GM12865 (cell line): Measurements from ENCODE around the gene PDE4D.

Experiments used
- DNase-seq: peaks from one replicate; pipeline ENCODE4 v3.0.0; 2010; ENCODE audit warnings: low read depth
- H3K4me3 ChIP-seq: 2 replicates; pipeline ENCODE4 v1.5.1; 2011; ENCODE audit warnings: mild to moderate bottlenecking, low read depth, low read length, control low read depth
- CTCF ChIP-seq: IDR thresholded peaks from 2 replicates; pipeline ENCODE4 v1.5.1; 2011; ENCODE audit warnings: low read length, control low read depth, low read depth, inconsistent platforms; ENCODE audit not compliant: insufficient read depth; ENCODE audit errors: missing control alignments

Gene PDE4D

GRCh38 chr5:59021286-59021673 is 872.2 kb downstream of the PDE4D start:
- no peak overlapping the region for H3K4me3 ChIP-seq
- no peak for DNase-seq
- TF ChIP-seq CTCF = no peak

GRCh38 chr5:59020611-59021285 is 872.8 kb downstream of the PDE4D start:
- no peak for DNase-seq
- TF ChIP-seq CTCF = no peak
- H3K4me3 ChIP-seq = no peak overlapping the region

GRCh38 chr5:59019078-59019477 is 874.4 kb downstream of the PDE4D start:
- TF ChIP-seq CTCF = no peak
- DNase-seq = no peak
- no peak overlapping the region for H3K4me3 ChIP-seq

GRCh38 chr5:59016925-59017324 is 876.6 kb downstream of the PDE4D start:
- TF ChIP-seq CTCF = no peak
- DNase-seq = no peak

GRCh38 chr5:59008816-59009473 is 884.6 kb downstream of the PDE4D start:
- TF ChIP-seq CTCF = no peak
- DNase-seq = peak; percentile 9

More at GRCh38 chr5:59016925-59017324, 876.6 kb downstream of the PDE4D start:
- no peak overlapping the region for H3K4me3 ChIP-seq

GRCh38 chr5:59007460-59008063 is 886.0 kb downstream of the PDE4D start:
- DNase-seq = peak; percentile 23
- peak; percentile 18 for TF ChIP-seq CTCF
- no peak overlapping the region for H3K4me3 ChIP-seq

More at GRCh38 chr5:59008816-59009473, 884.6 kb downstream of the PDE4D start:
- H3K4me3 ChIP-seq = no peak overlapping the region
